Measurements from ENCODE around the gene KATNBL1.
"Not testable (repeated sequence)": the region's sequence is repeated elsewhere in the genome, so short reads cannot be mapped to it uniquely, and the experiment has no call there.

GRCh38 chr15:34165987-34166573 is 43.8 kb downstream of the KATNBL1 start:
- not testable (repeated sequence) for TF ChIP-seq CTCF (IDR thresholded peaks at IDR 0.05; ENCODE audit: insufficient read depth, low read length); GABPA (IDR thresholded peaks at IDR 0.05; ENCODE audit: low read depth); POLR2AphosphoS5 (IDR thresholded peaks at IDR 0.05; ENCODE audit: low read depth); REST (IDR thresholded peaks at IDR 0.05; ENCODE audit: insufficient replicate concordance, low read depth); SPI1 (IDR thresholded peaks at IDR 0.05; ENCODE audit: borderline replicate concordance, low read depth)
